Sigmoid colon (tissue), 4 donors: ENCODE data around the gene SLC35A2.

Experiments
- CTCF ChIP-seq, 4 experiments: fragments of 450-650 bp in 3 of 4; fragments of 200-600 bp in 1 of 4; IDR thresholded peaks; one replicate each; pipeline ENCODE4 v1.5.1; 2016 to 2019; ENCODE audit warnings: antibody characterized with exemption in 4 of 4, mild to moderate bottlenecking in 3 of 4, moderate library complexity in 2 of 4
- POLR2A ChIP-seq, 2 donors: fragments of 450-650 bp; IDR thresholded peaks; one replicate each; pipeline ENCODE4 v1.6.1; 2016; ENCODE audit warnings: antibody characterized with exemption in 2 of 2, mild to moderate bottlenecking in 2 of 2, moderate library complexity in 2 of 2
- POLR2AphosphoS5 ChIP-seq, 4 donors: sonication (generic); formaldehyde crosslinking; IDR thresholded peaks; one replicate each; pipeline ENCODE4 v1.6.1; 2017; ENCODE audit warnings: antibody characterized with exemption in 4 of 4

GRCh38 chrX:48905090-48905790, 6.2 kb downstream of the SLC35A2 start:
- no peak for TF ChIP-seq CTCF (IDR thresholded peaks at IDR 0.05)
- TF ChIP-seq POLR2AphosphoS5 (IDR thresholded peaks at IDR 0.05), result no peak
- TF ChIP-seq POLR2A (IDR thresholded peaks at IDR 0.05), result no peak
